GM18951 (cell line): ENCODE results near the gene ARHGAP45.
A peak's percentile ranks its signal among the peaks of the same experiment; 100 is the strongest.

Experiments used
- POLR2A ChIP-seq: IDR thresholded peaks from 4 replicates; pipeline ENCODE4 v1.6.1; 2011; ENCODE audit warnings: mild to moderate bottlenecking; ENCODE audit not compliant: insufficient read length, insufficient read depth; ENCODE audit errors: extremely low read depth
- in situ Hi-C: fragments of 300-500 bp; cut with MboI; formaldehyde crosslinking; loops from one replicate; pipeline ENCODE4 v1.12.0; 2022; ENCODE audit warnings: low sequenced_read_pairs, mixed read lengths, inconsistent platforms; ENCODE audit not compliant: unreplicated experiment

Gene ARHGAP45

GRCh38 chr19:1094978-1095701 lies 28.2 kb downstream of the ARHGAP45 start, which contains the start of gene POLR2E:
Gene POLR2E, minus strand, starts transcription at chr19:1095375. Its CDS starts 60 bp downstream, at chr19:1095315.
- TF ChIP-seq POLR2A = peak; percentile 80
- in situ Hi-C loops = no loop called here

- TF ChIP-seq POLR2A = no peak
- in situ Hi-C loops = no loop called here
These were observed 30.8 kb downstream of the ARHGAP45 start for GRCh38 chr19:1097810-1098176.

- TF ChIP-seq POLR2A = no peak
- in situ Hi-C loops = no loop called here
These were observed 31.4 kb downstream of the ARHGAP45 start for GRCh38 chr19:1098177-1099051.

- in situ Hi-C loops = no loop called here
- no peak for TF ChIP-seq POLR2A
These were observed 34.4 kb downstream of the ARHGAP45 start for GRCh38 chr19:1101337-1101698.

GRCh38 chr19:1102407-1103131 lies 35.6 kb downstream of the ARHGAP45 start:
- in situ Hi-C loops = no loop called here
- TF ChIP-seq POLR2A = peak; percentile 12

- no peak for TF ChIP-seq POLR2A
- in situ Hi-C loops = no loop called here
These were observed 36.3 kb downstream of the ARHGAP45 start for GRCh38 chr19:1103132-1103707.

- peak; percentile 99 for TF ChIP-seq POLR2A
- in situ Hi-C loops = no loop called here
These were observed 36.8 kb downstream of the ARHGAP45 start, which contains the start of gene GPX4 for GRCh38 chr19:1103708-1104310. Gene GPX4, plus strand, starts transcription at chr19:1103994. Its CDS starts 50 bp downstream, at chr19:1104044.

GRCh38 chr19:1104311-1105007 lies 37.5 kb downstream of the ARHGAP45 start:
- TF ChIP-seq POLR2A = peak; percentile 14
- in situ Hi-C loops = loop anchor here (5.0 kb wide), 1 partner anchor 88 kb away; no protein-coding TSS in a partner anchor

- in situ Hi-C loops = loop anchor here (5.0 kb wide), 1 partner anchor 87 kb away; no protein-coding TSS in a partner anchor
- no peak for TF ChIP-seq POLR2A
These were observed 38.3 kb downstream of the ARHGAP45 start for GRCh38 chr19:1105008-1105872.

- in situ Hi-C loops = loop anchor here (5.0 kb wide), 1 partner anchor 86 kb away; no protein-coding TSS in a partner anchor
- peak; percentile 34 for TF ChIP-seq POLR2A
These were observed 39.2 kb downstream of the ARHGAP45 start for GRCh38 chr19:1105873-1106840.
